GM19463 (cell line): Measurements from ENCODE around the gene HSPA1L.
"Not testable (repeated sequence)": the region's sequence is repeated elsewhere in the genome, so short reads cannot be mapped to it uniquely, and the experiment has no call there.

Experiments used
- ATAC-seq: cut with Tn5 transposase; IDR thresholded peaks from one replicate; pipeline ENCODE4 v1.9.1; 2021; ENCODE audit warnings: mild to moderate bottlenecking, moderate library complexity; ENCODE audit not compliant: unreplicated experiment

Gene HSPA1L

GRCh38 chr6:31817133-31817928 lies 2.2 kb upstream of the HSPA1L start:
- not testable (repeated sequence) for ATAC-seq

- ATAC-seq, result peak; percentile 42
Observed at GRCh38 chr6:31814677-31815024, 432 bp downstream of the HSPA1L start.

- ATAC-seq, result no peak
Observed at GRCh38 chr6:31813465-31813849, 1.6 kb downstream of the HSPA1L start.

- no peak for ATAC-seq
Observed at GRCh38 chr6:31811645-31812044, 3.4 kb downstream of the HSPA1L start.

- not testable (repeated sequence) for ATAC-seq
Observed at GRCh38 chr6:31808599-31808998, 6.5 kb downstream of the HSPA1L start.

- ATAC-seq, result peak; percentile 94
Observed at GRCh38 chr6:31806470-31807272, 8.4 kb downstream of the HSPA1L start, which contains the start of gene LSM2. Gene LSM2 (minus strand): TSS chr6:31806966. CDS start chr6:31806757, 209 bp downstream.

- ATAC-seq, result no peak
Observed at GRCh38 chr6:31805939-31806469, 9.1 kb downstream of the HSPA1L start.

- not testable (repeated sequence) for ATAC-seq
Observed at GRCh38 chr6:31801031-31801927, 13.8 kb downstream of the HSPA1L start.

GRCh38 chr6:31799781-31800180 lies 15.3 kb downstream of the HSPA1L start:
- ATAC-seq, result no peak

- no peak for ATAC-seq
Observed at GRCh38 chr6:31797588-31797987, 17.5 kb downstream of the HSPA1L start.

- no peak for ATAC-seq
Observed at GRCh38 chr6:31796993-31797385, 18.1 kb downstream of the HSPA1L start.

GRCh38 chr6:31795616-31796298 lies 19.3 kb downstream of the HSPA1L start, which contains the start of gene VARS1:
Gene VARS1 (minus strand): TSS chr6:31795752. CDS start chr6:31795217, 535 bp downstream.
- ATAC-seq, result peak; percentile 89

GRCh38 chr6:31794866-31795615 lies 20.0 kb downstream of the HSPA1L start:
- ATAC-seq, result peak; percentile 4

- no peak for ATAC-seq
Observed at GRCh38 chr6:31794294-31794865, 20.7 kb downstream of the HSPA1L start.

GRCh38 chr6:31793927-31794245 lies 21.2 kb downstream of the HSPA1L start:
- not testable (repeated sequence) for ATAC-seq

- no peak for ATAC-seq
Observed at GRCh38 chr6:31792761-31793171, 22.3 kb downstream of the HSPA1L start.

GRCh38 chr6:31792090-31792374 lies 23.1 kb downstream of the HSPA1L start:
- ATAC-seq, result no peak

GRCh38 chr6:31791324-31792089 lies 23.6 kb downstream of the HSPA1L start:
- no peak for ATAC-seq

GRCh38 chr6:31785475-31785874 lies 29.6 kb downstream of the HSPA1L start:
- ATAC-seq, result no peak
